Natural killer cell (primary cell): ENCODE measurements around the gene PIK3AP1. TPM values are rescaled to one million over a fixed set of nuclear protein-coding genes. Genes with fewer than 3 reads are reported as not detected.

ENCODE experiments used
- ATAC-seq, 3 donors: fragments of 150-1000 bp in 2 of 3; fragments of 200-7000 bp in 1 of 3; cut with Tn5 transposase; 1 replicate in 1 of 3; 2 replicates in 2 of 3; pipeline ENCODE4 v1.10.0; 2021; ENCODE audit warnings: mild to moderate bottlenecking in 2 of 3, moderate library complexity in 2 of 3
- DNase-seq, 2 donors: peaks; one replicate each; pipeline versions ENCODE4 v3.0.0 to v3.0.0-alpha.2; 2013 to 2021; ENCODE audit warnings: mixed read lengths in 1 of 2
- H3K27ac ChIP-seq: one replicate; pipeline ENCODE4 v1.5.1; 2013; ENCODE audit warnings: mild to moderate bottlenecking, low read length
- H3K27me3 ChIP-seq: one replicate; pipeline ENCODE4 v1.6.1; 2013; ENCODE audit warnings: low read length; ENCODE audit not compliant: control insufficient read depth, insufficient read depth
- H3K36me3 ChIP-seq: one replicate; pipeline ENCODE4 v1.6.1; 2013; ENCODE audit warnings: low read length; ENCODE audit not compliant: control insufficient read depth, insufficient read depth
- H3K4me1 ChIP-seq: one replicate; pipeline ENCODE4 v1.6.1; 2013; ENCODE audit warnings: low read length; ENCODE audit not compliant: control insufficient read depth, insufficient read depth
- H3K4me3 ChIP-seq: one replicate; pipeline ENCODE4 v1.5.1; 2013; ENCODE audit warnings: low read length
- H3K9me3 ChIP-seq: one replicate; pipeline ENCODE4 v1.6.1; 2013; ENCODE audit warnings: low read length; ENCODE audit not compliant: control insufficient read depth, insufficient read depth
- H3K27ac Mint-ChIP-seq, 2 donors: one replicate each; pipeline ENCODE4 v1.8.0; 2022; ENCODE audit warnings: mild to moderate bottlenecking in 2 of 2, mixed read lengths in 2 of 2, moderate library complexity in 1 of 2
- H3K27me3 Mint-ChIP-seq, 2 donors: one replicate each; pipeline ENCODE4 v1.8.0; 2022; ENCODE audit warnings: low read depth in 2 of 2, mixed read lengths in 2 of 2
- H3K36me3 Mint-ChIP-seq: one replicate; pipeline ENCODE4 v1.8.0; 2022; ENCODE audit warnings: mixed read lengths
- H3K4me1 Mint-ChIP-seq, 2 donors: one replicate each; pipeline ENCODE4 v1.8.0; 2022; ENCODE audit warnings: mixed read lengths in 2 of 2
- H3K4me3 Mint-ChIP-seq: one replicate; pipeline ENCODE4 v1.8.0; 2022; ENCODE audit warnings: mild to moderate bottlenecking, moderate library complexity, mixed read lengths
- H3K9me3 Mint-ChIP-seq, 2 donors: one replicate each; pipeline ENCODE4 v1.8.0; 2022; ENCODE audit warnings: mixed read lengths in 2 of 2
- CTCF ChIP-seq: fragments of 200-600 bp; IDR thresholded peaks from one replicate; pipeline ENCODE4 v1.8.0; 2022; ENCODE audit warnings: antibody characterized with exemption
- WGBS: methylation state at CpG from one replicate; pipeline ENCODE4 v1.1.7; 2013; ENCODE audit warnings: missing lambda C conversion rate; ENCODE audit not compliant: insufficient coverage; 5-methylcytosine and 5-hydroxymethylcytosine counted together
- intact Hi-C: fragments of 100-400 bp; cut with micrococcal nuclease; formaldehyde crosslinking; loops from one replicate; pipeline ENCODE4 v1.14.2; 2022
- total RNA-seq, 4 donors: library from RNA; stranded (reverse); fragments of 120-200 nt in 1 of 4; gene quantifications; one replicate each; pipeline versions ENCODE4 v1.2.3 to v1.2.4, GENCODE V29; 2013 to 2022

Gene PIK3AP1
- total RNA-seq, 3 donors from 2014 or later (not counting 1 experiment from before 2014, with no cell fraction given) = 95.3 to 137 (median 97.1) TPM

- no peaks in the 10 kb centered on the region for H3K27me3 Mint-ChIP-seq
- H3K9me3 Mint-ChIP-seq = no peaks in the 10 kb centered on the region
- Histone ChIP-seq H3K4me3 (no peak overlapping the region), H3K9me3 (no peaks in the 10 kb centered on the region), H3K4me1 (peaks cover 25% of the 10 kb centered on the region), H3K36me3 (peaks cover 40% of the 10 kb centered on the region), H3K27me3 (no peaks in the 10 kb centered on the region), H3K27ac (peak overlapping the region; percentile 47)
- H3K27ac Mint-ChIP-seq = no peak overlapping the region
- H3K4me3 Mint-ChIP-seq = no peak overlapping the region
- ATAC-seq (no peak), DNase-seq (no peak)
- 95% methylated on average over 19 of the region's 19 CpGs for WGBS
- peaks cover 41 to 45% of the 10 kb centered on the region in 2 donors for H3K4me1 Mint-ChIP-seq
- intact Hi-C loops = no loop called here
- no peaks in the 10 kb centered on the region for H3K36me3 Mint-ChIP-seq
- no peak for TF ChIP-seq CTCF
Observed at GRCh38 chr10:96709525-96709924, 10.8 kb downstream of the PIK3AP1 start.

GRCh38 chr10:96708996-96709395 lies 11.3 kb downstream of the PIK3AP1 start:
- no peak for ATAC-seq
- no peaks in the 10 kb centered on the region for H3K36me3 Mint-ChIP-seq
- peaks cover 30% of the 10 kb centered on the region for H3K4me1 ChIP-seq
- no peaks in the 10 kb centered on the region for H3K9me3 Mint-ChIP-seq
- peaks cover 39% of the 10 kb centered on the region for H3K36me3 ChIP-seq
- no peak for TF ChIP-seq CTCF
- no peaks in the 10 kb centered on the region for H3K9me3 ChIP-seq
- DNase-seq = no peak
- no peaks in the 10 kb centered on the region for H3K27me3 Mint-ChIP-seq
- no peaks in the 10 kb centered on the region for H3K27me3 ChIP-seq
- H3K27ac Mint-ChIP-seq = peak overlapping the region; percentile 40 to 50
- H3K27ac ChIP-seq = peak overlapping the region; percentile 47
- intact Hi-C loops = no loop called here
- no peak overlapping the region for H3K4me3 ChIP-seq
- no peak overlapping the region for H3K4me3 Mint-ChIP-seq
- WGBS = 92% methylated on average over 4 of the region's 7 CpGs
- H3K4me1 Mint-ChIP-seq = peaks cover 41 to 42% of the 10 kb centered on the region in 2 donors

GRCh38 chr10:96708456-96708855 lies 11.9 kb downstream of the PIK3AP1 start:
- 60% methylated on average over 7 of the region's 7 CpGs for whole genome bisulfite sequencing
- peaks cover 39% of the 10 kb centered on the region for H3K36me3 ChIP-seq

More at GRCh38 chr10:96708456-96708855, 11.9 kb downstream of the PIK3AP1 start:
- peak overlapping the region; percentile 47 for H3K27ac ChIP-seq
- H3K4me3 ChIP-seq = no peak overlapping the region
- no peak for TF ChIP-seq CTCF
- peaks cover 5% of the 10 kb centered on the region for H3K36me3 Mint-ChIP-seq
- peaks cover 45 to 46% of the 10 kb centered on the region in 2 donors for H3K4me1 Mint-ChIP-seq
- H3K27me3 Mint-ChIP-seq = no peaks in the 10 kb centered on the region
- H3K27ac Mint-ChIP-seq = peak overlapping the region; percentile 40 to 50
- H3K4me3 Mint-ChIP-seq = no peak overlapping the region
- no peaks in the 10 kb centered on the region for H3K9me3 Mint-ChIP-seq
- no peaks in the 10 kb centered on the region for H3K9me3 ChIP-seq
- DNase-seq = no peak
- ATAC-seq = peak in 2 of 3 donors; percentile 17 to 48
- peaks cover 28% of the 10 kb centered on the region for H3K4me1 ChIP-seq
- intact Hi-C loops = no loop called here
- no peaks in the 10 kb centered on the region for H3K27me3 ChIP-seq
